Hindlimb muscle (tissue), 1 donor: Measurements from ENCODE around the gene TMEM242. TPM values are rescaled to one million over a fixed set of nuclear protein-coding genes. Genes with fewer than 3 reads are reported as not detected.
"Not testable (repeated sequence)": the region's sequence is repeated elsewhere in the genome, so short reads cannot be mapped to it uniquely, and the experiment has no call there.

ENCODE experiments used
- DNase-seq: peaks from one replicate; pipeline ENCODE4 v3.0.0-alpha.2; 2013
- polyA plus RNA-seq: library from polyadenylated mRNA; unstranded; fragments of 120-200 nt; gene quantifications from one replicate; pipeline ENCODE4 v1.2.1, GENCODE V29; 2013; ENCODE audit not compliant: insufficient read length

TMEM242 gene
- polyA plus RNA-seq, 1 donor: 10.0 TPM

DNA sequence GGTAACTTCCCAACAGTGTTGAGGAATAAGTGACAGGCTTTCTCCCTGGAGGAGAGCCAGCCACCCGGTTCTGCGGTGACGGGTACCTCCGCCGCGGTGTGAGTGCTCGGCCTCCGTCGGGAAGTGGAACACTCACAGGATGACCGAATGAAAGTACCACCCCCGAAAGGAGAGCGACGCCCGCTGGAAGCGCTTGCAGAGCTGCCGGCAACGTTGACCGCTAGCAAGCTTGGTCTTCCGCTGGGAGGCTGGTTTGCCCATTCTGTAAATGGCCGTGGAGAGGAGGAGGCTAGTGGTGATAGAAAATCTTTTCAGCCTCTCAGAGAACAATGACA lies 614 bp upstream of the TMEM242 start:
- DNase-seq: peak; percentile 83

DNA sequence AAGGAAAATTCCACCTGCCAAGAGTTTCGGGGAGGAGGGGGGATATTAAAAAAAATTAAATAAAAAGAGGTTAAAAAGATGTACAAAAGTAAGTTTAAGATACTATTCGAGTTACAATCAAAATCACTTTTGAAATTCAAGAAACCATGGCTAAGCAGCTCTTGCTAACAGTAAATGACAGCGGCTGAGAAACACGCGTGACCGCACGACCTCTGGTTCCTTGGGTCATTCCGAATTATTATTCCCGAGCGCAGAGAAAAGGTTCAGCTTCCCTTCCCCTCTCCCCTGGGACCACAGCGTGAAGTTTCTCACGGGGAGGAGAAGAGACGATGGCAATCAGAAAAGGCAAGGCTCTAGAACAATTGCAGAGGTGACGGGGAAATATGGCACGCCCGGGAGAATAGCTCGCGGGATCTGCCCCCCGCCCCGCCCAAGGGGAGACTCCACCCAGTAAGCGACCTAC lies 496 bp downstream of the TMEM242 start:
- no peak for DNase-seq

DNA sequence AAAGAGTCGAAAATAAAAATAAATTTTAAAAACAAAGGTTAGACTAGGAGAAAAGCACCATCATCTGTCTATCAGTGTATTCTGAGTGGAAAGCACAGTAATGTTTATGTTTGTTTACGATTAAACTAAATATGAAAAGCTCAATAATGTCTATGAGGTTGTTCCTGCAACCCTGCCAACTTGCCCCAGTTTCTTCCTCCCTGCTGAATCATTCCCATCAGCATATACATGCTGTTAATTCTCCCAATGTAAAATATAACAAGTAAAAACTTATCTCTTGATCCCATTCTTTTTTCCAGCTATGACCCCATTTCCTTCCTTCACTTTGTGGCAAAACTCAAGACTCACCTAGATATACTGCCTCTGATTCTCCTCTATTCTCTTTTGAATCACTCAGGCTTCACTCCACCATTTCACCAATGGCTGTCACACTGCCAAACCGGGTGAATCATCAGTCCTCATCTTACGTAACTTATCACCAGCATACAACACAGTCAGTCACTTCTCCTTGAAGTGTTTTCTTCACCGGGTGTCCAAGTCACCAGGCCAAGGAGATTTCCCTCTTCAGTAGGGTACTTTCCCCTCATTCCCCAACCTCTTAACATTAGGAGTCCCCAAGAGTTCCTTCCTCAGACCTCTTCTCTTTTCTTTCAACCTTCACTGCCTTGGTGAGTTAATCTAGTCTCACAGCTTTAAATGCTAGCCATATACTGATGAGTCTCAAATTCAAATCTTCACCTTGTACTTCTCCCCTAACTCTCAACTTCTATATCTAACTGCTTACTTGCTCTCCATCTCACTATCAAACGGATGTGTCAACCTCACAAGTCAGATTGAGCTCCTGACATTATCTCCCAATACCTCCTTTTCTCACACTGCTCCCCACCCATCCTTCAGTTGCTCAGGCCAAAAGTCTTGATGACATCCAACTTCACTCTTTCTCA lies 6.2 kb downstream of the TMEM242 start:
- no peak for DNase-seq

DNA sequence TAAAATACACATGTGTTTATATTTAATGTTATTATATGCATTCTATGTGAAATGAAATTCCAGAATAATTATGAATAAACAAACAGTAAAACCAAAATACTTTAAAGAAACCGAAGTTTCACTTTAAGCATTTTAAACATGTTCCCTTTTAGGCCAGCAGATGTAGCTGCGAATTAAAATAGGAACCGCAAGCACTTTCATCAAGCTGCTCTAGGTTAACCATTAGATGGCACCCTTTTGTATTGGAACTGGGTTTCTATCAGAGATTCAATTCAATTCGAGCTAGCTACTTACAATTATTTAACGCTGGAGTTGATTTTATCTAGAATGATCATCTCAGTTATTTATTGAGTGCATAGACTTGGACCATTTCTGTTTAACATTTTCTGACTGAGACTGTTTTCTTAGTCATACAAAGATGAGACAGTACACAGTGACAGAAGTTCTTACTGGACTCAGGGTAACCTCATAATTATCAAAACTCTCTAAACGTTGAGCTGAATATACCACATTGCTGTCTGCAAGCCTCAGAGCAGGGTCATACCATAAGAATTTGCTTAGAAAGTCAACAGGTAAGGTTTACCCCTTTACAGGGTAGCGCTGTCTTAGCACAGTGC lies 8.5 kb downstream of the TMEM242 start:
- DNase-seq: peak; percentile 59

DNA sequence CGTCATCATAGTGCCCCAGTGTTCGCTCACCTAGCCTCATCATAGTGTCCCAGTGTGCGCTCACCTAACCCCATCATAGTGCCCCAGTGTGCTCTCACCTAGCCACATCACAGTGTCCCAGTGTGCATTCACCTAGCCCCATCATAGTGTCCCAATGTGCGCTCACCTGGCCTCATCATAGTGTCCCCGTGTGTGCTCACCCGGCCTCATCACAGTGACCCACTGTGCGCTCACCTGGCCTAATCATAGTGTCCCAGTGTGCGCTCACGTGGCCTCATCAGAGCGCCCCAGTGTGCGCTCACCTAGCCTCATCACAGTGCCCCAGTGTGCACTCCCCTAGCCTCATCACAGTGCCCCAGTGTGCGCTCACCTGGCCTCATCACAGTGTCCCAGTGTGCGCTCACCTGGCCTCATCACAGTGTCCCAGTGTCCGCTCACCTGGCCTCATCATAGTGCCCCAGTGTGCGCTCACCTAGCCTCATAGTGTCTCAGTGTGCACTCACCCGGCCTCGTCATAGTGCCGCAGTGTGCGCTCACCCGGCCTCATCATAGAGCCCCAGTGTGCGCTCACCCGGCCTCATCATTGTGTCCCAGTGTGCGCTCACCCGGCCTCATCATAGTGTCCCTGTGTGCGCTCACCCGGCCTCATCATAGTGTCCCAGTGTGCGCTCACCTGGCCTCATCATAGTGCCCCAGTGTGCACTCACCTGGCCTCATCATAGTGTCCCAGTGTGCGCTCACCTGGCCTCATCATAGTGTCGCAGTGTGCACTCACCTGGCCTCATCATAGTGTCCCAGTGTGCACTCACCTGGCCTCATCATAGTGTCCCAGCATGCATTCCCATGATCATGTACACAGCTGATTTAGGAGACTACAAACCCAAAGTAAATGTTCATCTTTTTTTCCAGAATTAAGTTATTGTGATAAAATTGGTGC lies 9.5 kb downstream of the TMEM242 start:
- no peak for DNase-seq

DNA sequence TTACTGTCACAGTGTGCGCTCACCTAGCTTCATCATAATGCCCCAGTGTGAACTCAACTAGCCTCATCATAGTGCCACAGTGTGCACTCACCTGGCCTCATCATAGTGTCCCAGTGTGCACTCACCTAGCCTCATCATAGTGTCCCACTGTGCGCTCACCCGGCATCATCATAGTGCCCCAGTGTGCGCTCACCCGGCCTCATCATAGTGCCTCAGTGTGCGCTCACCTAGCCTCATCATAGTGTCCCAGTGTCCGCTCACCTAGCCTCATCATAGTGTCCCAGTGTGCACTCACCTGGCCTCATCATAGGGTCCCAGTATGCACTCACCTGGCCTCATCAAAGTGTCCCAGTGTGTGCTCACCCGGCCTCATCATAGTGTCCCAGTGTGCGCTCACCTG lies 10.6 kb downstream of the TMEM242 start:
- DNase-seq: no peak

DNA sequence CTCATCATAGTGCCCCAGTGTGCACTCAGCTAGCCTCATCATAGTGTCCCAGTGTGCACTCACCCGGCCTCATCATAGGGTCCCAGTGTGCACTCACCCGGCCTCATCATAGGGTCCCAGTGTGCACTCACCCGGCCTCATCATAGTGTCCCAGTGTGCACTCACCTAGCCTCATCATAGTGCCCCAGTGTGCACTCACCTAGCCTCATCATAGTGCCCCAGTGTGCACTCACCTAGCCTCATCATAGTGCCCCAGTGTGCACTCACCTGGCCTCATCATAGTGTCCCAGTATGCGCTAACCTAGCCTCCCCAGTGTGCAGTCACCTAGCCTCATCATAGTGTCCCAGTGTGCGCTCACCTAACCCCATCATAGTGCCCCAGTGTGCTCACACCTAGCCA lies 12.6 kb downstream of the TMEM242 start:
- not testable (repeated sequence) for DNase-seq

DNA sequence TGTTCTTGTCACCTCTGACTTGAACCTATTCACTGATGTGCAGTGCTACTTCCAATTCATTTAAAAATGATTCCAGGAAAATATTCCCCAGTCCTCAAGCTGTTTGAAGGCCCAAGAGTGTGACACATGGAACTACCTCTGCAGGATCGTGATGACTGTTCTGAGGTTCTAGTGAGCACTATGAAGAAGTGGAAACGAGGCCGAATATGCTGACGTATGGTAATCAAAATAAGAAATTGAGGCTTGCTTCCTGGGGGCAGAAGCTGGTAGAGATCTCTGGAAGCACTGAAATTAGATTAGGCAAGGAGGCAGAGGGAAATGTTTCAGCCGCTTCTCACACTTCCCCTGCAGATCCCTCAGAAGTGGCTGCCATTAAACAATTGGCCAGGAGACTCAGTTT lies 15.7 kb downstream of the TMEM242 start:
- no peak for DNase-seq

DNA sequence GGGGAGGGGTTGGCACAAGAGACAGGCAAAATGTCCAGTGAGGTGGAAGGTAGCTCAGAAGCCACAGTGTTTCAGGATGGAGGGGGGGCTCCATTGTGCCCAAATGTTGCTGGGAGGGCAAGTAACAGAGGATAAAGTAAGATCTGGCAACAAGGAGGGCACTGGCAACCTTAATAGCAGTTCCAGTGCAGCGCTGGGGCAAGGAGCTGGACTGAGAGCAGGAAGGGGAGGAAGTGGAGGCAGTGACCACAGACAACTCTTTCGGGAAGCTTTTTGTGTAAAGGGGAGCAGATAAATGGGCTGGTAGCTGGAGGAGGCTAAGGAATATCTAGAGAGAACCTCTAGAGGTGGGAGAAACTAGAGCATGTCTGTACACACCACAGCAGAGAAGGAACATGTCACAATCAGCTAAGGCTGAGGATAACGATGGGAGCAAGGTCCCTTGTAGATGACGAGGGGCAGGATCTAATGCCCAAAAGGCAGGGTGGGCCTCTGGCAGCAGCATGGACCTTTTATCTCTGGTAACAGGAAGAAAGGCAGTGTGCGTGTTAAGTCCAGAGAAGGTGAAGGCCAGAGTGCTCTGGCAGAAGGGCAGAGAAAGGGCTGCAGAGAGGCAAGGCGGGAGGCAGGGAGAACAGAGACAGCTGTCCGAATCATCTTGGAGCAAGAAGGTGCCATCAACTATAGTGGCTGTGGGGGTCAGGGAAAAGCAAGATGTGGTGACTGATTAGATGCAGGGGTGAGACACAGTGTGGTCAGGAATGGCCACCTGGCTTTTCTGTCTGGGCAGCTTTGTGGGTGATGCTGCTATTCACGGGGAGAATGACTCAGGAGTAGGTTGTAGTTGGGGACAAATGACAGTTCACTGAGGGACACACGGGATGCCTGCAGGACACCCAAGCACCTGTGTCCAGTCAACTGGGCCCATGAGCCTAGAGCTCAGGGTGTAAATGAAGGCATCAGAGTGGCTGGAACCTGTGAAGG lies 17.4 kb downstream of the TMEM242 start:
- no peak for DNase-seq

DNA sequence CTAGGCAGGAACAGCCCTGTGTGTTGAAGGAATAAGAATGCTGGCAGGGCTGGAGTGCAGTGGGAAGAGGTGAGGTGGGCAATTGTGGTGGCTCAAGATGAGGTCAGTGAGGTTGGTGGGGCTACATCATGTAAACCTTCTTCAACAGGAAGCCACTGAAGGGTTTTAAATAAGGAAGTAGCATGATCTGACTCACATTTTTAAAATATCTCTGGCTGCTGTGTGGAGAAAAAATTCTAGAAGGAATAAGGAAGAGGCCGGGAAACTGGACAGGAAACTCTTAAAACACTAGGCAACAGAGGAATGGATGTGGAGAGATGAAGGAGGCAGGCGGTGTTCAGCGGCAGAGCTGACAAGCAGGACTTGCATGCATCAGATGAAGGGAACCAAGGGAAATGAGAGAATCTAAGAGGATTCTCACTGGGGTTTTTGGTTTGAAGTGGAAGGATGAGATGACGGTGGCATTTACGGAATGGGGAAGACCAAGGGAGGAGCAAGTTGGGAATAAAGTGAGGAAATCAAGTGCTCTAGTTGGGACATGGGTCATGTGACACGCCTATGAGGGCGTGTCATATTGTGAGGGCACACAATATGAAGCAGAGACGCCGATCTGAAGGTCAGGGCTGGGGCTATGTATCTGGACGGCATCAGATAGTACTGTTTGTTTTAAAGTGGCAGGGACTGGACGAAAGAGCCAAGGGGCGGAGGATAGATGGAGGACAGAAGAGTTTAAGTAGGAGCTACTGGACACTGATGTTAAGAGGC lies 18.2 kb downstream of the TMEM242 start:
- DNase-seq: no peak

DNA sequence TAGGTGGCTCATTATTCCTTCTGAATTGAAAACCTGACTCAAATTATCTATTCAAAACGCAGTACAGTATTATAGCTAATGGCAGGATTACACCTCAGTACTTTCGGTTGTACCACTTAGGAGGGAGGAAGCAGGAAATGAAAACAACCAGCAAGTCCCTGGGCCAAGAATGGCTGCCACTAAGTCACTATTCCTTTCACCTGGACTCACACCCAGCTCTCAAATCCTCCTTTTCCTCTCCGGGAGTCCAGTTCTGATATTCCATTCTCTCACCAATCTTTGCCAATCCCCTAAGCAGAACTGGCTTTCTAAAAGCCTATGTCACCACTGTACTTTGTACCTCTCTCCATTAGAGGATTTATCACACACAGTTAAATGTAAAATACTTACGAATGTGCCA lies 20.6 kb downstream of the TMEM242 start:
- no peak for DNase-seq

DNA sequence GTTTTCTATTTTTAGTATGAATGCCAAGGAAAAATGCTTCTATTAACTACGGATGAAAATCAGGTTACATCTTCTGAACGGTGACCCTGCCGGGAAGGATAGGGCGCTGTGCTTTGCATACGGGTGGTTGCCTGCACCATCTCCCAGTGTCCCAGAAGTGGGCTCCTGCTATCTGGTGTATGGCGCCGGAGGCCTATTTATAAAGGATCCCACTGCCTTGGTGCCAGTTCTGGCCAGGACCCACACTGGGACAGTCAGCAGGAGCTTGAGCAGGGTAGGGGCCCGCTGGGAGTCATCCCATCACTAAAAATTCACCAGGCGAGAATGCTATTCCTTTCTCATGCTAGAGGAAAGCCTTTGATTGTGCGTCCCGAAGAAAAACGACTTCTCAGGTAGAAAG lies 22.9 kb downstream of the TMEM242 start:
- DNase-seq: no peak

DNA sequence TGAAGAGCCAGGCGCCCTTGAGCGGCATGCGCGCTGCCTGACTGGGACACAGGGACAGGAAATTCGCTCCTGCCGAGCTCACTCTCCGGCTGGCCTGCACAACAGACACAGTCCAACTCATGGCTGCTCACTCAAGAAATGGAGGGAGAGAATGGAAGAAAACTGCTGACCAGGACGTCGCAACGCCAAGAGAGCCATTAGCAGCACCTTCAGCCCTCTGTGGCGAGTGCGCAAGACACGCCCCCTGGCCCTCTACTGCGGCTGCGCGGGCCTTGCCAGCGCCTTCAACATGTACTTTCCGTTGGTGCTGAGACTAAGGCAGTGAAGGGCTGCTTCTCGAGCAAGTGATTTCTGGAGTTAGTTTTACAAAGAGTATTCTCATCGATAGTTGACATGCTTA lies 23.3 kb downstream of the TMEM242 start:
- DNase-seq: no peak

DNA sequence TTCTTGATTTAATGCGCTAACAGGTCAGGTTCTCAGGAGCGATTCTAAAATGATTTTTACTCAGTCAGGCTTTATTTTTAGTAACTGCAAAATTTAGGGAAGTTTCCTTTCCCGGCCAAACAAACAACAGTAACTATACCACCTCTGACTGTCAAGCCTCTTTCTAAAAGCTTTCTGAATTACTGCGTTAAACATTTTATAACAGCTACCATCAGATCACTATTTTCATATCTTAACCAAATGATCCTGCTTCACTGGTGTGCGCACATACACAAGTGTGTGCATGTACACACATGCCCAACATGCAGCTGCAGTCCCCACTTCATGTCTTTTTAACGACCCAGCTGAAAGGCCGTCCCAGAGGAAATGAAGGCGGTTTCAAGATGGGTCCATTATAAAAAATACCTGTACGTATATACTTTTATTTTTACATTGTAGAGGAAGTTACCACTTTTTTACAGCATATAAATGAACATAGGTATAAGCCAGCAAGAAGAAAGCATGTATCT lies 25.0 kb downstream of the TMEM242 start:
- no peak for DNase-seq

DNA sequence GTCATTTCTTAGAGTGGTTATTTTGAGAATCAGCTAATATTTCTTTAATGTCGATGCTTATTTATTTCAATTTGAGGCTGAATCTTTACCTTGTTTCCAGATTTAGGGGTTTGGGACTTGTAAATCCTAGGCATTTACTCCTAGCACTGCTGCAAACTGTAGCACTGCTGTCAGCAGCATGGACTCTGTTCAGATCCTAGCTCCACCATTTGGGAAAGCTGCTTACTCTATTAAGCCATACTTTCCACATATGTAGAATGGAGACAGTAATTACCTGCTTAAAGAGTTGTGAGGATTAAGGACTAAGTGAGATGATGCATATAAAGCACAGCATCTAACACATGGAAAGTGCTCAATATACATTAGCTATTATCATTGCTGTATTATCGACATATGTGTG lies 28.7 kb downstream of the TMEM242 start:
- DNase-seq: no peak

DNA sequence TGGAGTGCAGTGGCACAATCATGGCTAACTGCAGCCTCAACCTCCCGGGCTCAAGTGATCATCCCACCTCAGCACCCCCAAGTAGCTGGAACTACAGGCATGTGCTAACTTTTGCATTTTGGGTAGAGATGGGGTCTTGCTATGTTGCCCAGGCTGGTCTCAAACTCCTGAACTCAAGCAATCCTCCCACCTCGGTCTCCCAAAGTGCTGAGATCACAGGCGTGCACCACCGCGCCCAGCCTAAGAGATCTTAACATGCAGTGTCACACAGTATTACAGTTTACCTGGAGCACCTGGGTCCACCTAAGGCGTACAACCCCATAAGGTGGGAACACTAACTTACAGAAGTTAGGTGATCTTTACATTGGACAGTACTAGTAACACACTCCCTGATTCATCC lies 29.5 kb downstream of the TMEM242 start:
- DNase-seq: no peak

DNA sequence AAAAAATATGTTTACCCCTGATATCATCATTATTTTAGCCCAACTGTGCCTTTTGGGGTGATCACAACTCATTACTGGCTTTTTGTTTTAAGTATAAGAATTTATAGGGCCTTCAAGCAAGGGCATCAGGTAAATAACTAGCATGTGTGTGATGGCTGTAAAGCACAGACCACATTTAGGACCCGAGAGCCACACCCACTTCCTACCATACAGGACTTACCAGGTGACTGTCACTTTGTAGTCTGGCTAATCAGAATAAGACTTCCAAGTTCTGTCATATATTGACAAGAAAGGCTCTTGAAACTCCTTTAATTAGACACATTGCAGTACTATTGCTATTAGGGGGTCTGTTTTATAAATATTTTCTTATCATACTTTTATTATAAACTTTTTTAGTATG lies 31.1 kb downstream of the TMEM242 start:
- no peak for DNase-seq

DNA sequence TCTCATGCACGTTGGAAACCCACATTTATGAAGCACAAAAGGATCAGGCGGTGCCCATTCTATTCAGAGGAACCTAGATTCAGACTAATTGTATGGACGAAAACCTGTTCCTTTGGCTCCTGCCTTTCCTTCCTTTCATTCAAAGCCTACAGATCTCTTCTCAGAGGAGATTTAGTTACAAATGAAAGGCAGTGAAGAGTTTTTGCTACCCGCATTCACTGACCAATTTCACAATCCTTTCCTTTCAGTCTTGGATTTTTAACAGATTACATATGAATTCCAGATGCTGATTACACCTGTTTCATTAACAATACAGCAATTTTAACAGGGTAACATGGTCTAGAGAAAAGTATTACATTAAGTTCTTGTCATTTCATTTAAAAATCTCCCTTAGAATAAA lies 32.0 kb downstream of the TMEM242 start:
- no peak for DNase-seq

DNA sequence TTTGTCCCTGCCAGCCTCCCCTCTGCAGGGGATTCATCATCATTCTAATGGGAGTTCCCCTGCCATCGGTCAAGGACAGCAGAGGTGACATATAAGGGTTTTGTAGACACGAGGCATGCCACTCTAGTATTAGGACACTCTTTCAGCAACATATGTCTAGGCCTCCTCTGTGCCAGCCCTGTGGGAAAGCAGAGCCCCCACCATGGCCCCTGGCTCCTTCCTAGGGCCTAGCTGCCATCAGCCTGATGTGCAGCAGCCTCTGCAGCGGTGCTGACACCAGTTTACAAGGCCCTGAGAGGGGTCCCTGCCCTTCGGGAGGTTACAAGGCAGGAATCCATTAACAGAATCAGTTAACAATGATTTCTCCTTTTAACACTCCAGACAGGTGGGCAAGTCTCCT lies 32.5 kb downstream of the TMEM242 start:
- no peak for DNase-seq

DNA sequence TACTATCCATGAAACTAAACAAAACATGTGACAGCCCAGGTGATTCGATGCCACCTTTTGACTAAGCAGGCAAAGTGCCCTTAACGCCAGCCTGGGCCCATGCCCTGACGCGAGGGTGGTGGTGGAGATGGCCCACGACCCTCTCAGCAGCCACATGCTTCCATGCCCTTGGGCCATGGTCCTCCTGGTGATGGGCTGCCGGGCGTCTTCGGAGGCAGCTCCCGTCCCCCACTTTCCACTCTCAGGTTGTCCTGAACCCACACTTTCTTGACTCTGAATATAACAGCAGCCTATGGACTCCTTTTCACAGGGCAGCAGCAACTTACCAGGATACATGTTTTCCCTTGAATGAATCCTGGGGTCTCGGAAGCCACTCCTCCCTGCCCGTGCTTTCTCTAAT lies 33.6 kb downstream of the TMEM242 start:
- DNase-seq: no peak

DNA sequence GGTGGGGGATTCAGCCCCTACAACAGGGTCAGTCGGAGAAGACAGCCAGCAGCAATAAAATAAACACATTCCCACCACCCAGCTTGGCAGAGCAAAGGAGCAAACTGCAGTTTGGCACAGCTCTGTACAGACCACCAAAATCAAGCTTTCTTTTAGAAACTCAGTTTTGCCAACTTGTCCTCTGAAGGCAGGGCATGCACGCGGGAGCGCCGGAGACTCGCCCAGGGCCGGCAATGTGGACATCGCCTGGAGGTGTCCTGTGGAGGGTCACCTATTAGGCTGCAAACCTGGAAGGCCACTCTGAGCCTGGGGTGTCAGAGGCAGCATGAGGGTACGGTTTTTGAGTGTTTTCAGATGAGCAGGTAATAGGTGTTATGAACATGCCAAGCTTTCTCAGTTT lies 34.7 kb downstream of the TMEM242 start:
- DNase-seq: no peak
